Brain microvascular endothelial cell (primary cell): ENCODE results near the gene TAB3.

Experiments
- DNase-seq: peaks from one replicate; pipeline ENCODE4 v3.0.0-alpha.2; 2020
- H3K27ac ChIP-seq: fragments of 250-450 bp; sonication (Bioruptor Pico); 2 replicates; pipeline ENCODE4 v1.5.1; 2020; ENCODE audit warnings: mild to moderate bottlenecking, moderate library complexity
- H3K27me3 ChIP-seq: fragments of 250-450 bp; sonication (Bioruptor Pico); replicated peaks from 2 replicates; pipeline ENCODE4 v1.5.1; 2020; ENCODE audit warnings: mild to moderate bottlenecking
- H3K36me3 ChIP-seq: fragments of 250-450 bp; sonication (Bioruptor Pico); replicated peaks from 2 replicates; pipeline ENCODE4 v1.5.1; 2020; ENCODE audit warnings: mild to moderate bottlenecking
- H3K4me3 ChIP-seq: 2 replicates; pipeline ENCODE4 v1.5.1; 2011; ENCODE audit warnings: low read depth, mild to moderate bottlenecking, control low read depth, low read length, moderate library complexity
- in situ Hi-C: cut with HindIII; loops from 2 replicates; pipeline ENCODE4 v1.10.0; 2017; ENCODE audit warnings: low sequenced_read_pairs, low pct_ligation_motif_present
- TF ChIP-seq, protein P1 (sequence below): IDR thresholded peaks from 2 replicates; pipeline ENCODE4 v1.5.1; 2011; ENCODE audit warnings: low read depth, mild to moderate bottlenecking, moderate library complexity, low read length, control low read depth, inconsistent platforms; ENCODE audit errors: missing control alignments

The TAB3 gene, protein sequence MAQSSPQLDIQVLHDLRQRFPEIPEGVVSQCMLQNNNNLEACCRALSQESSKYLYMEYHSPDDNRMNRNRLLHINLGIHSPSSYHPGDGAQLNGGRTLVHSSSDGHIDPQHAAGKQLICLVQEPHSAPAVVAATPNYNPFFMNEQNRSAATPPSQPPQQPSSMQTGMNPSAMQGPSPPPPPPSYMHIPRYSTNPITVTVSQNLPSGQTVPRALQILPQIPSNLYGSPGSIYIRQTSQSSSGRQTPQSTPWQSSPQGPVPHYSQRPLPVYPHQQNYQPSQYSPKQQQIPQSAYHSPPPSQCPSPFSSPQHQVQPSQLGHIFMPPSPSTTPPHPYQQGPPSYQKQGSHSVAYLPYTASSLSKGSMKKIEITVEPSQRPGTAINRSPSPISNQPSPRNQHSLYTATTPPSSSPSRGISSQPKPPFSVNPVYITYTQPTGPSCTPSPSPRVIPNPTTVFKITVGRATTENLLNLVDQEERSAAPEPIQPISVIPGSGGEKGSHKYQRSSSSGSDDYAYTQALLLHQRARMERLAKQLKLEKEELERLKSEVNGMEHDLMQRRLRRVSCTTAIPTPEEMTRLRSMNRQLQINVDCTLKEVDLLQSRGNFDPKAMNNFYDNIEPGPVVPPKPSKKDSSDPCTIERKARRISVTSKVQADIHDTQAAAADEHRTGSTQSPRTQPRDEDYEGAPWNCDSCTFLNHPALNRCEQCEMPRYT

DNA sequence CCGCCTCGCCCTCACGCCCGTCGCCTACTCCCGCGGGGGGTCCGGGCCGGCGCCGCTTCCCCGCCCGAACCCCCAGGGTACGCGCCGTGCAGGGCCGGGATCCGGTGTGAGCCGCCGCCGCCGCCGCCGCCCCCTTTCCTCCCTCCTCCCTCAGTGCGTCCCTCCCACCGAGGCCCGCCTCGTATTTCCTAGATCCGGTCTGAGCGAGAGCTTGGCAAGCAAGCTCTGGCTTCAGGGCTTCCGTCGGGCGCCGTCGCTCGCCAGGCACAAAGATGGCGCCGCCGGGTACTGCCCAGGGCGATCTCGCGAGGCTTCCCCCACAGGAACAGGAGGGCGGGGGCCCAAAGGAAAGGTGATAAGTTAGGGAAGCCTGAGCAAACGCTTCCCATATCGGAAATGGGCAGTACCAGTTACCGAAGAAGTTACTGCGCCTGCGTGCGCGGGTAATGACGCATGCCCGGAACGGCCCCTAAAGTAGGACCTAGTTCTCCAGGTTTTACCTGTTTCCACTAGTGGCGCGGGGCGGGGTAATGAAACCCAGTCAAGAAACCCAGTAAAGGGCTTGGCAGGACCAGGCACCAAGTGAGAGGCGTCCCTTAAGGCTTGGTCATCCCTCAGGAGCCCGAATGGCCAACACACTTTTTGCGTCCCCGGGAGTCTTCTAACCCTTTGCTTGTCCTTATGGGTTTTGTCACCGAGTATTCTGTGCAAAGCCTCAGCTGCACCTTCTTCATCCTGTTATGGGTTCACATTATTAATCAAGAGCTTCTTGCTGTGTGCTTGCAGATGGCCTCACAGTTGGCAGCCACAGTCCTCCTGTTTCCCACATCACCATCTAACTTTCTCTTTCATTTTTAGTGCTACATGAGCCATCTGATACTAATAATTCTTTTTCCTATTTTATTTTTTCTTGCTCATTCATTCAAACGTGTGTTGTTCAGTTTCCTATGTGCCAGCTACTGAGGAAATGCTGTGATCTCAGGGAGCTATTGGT lies at the start of gene TAB3:
Gene TAB3, minus strand, starts transcription at position 108 of the 994 bp plus-strand sequence. CDS start 29,666 bp downstream, outside the sequence.
- DNase-seq, result peak; percentile 93
- no peaks in the 10 kb centered on the region for H3K27me3 ChIP-seq

DNA sequence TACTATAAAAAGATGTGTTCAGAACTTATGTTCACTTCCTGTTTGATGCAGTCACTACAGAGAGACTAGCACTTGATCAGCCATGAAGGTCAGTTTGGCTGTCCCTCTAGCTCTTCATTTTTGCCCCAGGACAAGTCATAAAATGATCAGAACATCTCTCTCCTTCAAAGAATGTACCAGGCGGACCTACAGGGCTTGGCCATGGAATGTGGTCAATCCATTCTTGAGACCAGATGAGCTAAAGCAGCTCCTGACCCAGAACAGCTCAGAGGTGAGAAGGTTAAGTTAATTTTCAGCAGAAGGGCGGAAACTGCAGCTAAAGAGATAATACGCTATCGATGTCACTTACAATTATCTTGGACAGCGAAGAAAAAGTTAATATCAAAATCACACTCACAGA lies 49.2 kb upstream of the TAB3 start:
- TF ChIP-seq, protein P1, sequence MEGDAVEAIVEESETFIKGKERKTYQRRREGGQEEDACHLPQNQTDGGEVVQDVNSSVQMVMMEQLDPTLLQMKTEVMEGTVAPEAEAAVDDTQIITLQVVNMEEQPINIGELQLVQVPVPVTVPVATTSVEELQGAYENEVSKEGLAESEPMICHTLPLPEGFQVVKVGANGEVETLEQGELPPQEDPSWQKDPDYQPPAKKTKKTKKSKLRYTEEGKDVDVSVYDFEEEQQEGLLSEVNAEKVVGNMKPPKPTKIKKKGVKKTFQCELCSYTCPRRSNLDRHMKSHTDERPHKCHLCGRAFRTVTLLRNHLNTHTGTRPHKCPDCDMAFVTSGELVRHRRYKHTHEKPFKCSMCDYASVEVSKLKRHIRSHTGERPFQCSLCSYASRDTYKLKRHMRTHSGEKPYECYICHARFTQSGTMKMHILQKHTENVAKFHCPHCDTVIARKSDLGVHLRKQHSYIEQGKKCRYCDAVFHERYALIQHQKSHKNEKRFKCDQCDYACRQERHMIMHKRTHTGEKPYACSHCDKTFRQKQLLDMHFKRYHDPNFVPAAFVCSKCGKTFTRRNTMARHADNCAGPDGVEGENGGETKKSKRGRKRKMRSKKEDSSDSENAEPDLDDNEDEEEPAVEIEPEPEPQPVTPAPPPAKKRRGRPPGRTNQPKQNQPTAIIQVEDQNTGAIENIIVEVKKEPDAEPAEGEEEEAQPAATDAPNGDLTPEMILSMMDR, result no peak
- Histone ChIP-seq H3K4me3 (no peak overlapping the region), H3K27ac (no peak overlapping the region), H3K27me3 (no peaks in the 10 kb centered on the region), H3K36me3 (no peaks in the 10 kb centered on the region)
- in situ Hi-C loops, result no loop called here
- DNase-seq, result no peak

More for the DNA sequence above, at the start of gene TAB3:
- in situ Hi-C loops, result no loop called here
- Histone ChIP-seq H3K4me3 (peak within 1 kb of the TSS; percentile 68), H3K27ac (peak within 1 kb of the TSS; percentile 75), H3K36me3 (no peaks in the 10 kb centered on the region)
- TF ChIP-seq, protein P1, result no peak

DNA sequence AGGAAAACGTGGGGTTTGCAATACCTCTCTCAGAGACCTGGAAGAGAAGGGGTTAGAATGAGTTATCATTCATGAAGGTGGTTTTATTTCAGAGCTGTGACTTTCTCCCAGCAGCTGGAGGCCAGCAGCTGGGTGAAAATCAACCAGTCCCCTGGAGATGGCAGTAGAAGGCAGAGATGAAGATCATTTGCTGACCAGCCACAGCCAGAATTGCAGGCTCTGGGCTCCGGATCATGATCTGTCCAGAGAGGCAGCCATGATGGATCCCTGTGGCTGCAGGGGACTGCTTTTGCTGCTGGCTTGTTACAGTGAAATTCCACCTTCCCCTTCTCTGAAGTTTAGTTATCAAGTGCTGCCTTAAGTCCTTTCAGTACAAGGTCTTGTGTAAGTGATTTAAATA lies 46.9 kb upstream of the TAB3 start:
- Histone ChIP-seq H3K27me3 (no peaks in the 10 kb centered on the region), H3K27ac (no peak overlapping the region), H3K36me3 (no peaks in the 10 kb centered on the region), H3K4me3 (no peak overlapping the region)
- TF ChIP-seq, protein P1, result peak; percentile 42
- DNase-seq, result peak; percentile 28
- in situ Hi-C loops, result no loop called here

DNA sequence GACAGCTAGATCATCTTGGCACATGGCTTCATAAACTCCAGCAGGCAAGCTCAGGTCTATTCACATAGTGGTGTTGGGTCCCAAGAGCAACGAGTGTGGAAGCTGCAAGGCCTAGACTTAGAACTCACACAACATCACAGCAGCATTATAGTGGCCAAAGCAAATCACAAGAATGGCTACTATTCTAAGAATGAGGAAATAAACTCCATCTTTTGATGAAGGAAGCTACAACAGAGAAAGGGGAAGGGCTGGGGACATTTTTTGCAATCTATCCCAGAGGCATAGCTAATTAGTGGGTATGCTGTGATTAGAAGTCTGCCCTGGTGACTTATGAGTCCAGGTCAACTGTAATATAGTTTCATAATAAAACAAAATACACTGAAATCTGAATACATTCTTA lies 42.9 kb upstream of the TAB3 start:
- H3K36me3 ChIP-seq, result no peaks in the 10 kb centered on the region
- DNase-seq, result no peak
- H3K4me3 ChIP-seq, result no peak overlapping the region
- in situ Hi-C loops, result no loop called here
- TF ChIP-seq, protein P1, result no peak
- no peaks in the 10 kb centered on the region for H3K27me3 ChIP-seq
- no peak overlapping the region for H3K27ac ChIP-seq

DNA sequence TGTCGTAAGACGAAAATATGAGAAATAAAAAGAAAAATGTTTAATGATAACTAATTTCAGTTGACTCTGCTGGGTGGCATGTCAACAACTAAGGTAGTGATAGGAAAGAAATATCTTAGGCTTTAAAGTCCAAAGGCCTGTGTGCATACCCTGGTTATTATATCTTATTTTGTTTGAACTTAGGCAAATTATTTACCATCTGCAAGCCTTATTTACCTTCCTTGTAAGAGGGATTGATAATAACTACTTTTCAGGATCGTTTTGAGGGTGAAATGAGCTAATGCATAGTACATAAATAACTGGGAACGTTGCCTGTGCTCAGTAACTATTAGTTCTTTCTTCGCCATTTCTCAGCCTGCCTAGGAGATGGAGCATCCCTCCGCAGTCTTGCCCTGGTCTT lies 41.6 kb upstream of the TAB3 start:
- Histone ChIP-seq H3K4me3 (no peak overlapping the region), H3K27ac (no peak overlapping the region), H3K36me3 (no peaks in the 10 kb centered on the region), H3K27me3 (no peaks in the 10 kb centered on the region)
- TF ChIP-seq, protein P1, result no peak
- in situ Hi-C loops, result no loop called here
- no peak for DNase-seq
